GM18870 (cell line): ENCODE measurements around the gene SCYL1.
A peak's percentile ranks its signal among the peaks of the same experiment; 100 is the strongest.

Experiments used
- ATAC-seq: cut with Tn5 transposase; IDR thresholded peaks from one replicate; pipeline ENCODE4 v1.9.1; 2021; ENCODE audit warnings: moderate library complexity; ENCODE audit not compliant: unreplicated experiment

The SCYL1 gene

DNA sequence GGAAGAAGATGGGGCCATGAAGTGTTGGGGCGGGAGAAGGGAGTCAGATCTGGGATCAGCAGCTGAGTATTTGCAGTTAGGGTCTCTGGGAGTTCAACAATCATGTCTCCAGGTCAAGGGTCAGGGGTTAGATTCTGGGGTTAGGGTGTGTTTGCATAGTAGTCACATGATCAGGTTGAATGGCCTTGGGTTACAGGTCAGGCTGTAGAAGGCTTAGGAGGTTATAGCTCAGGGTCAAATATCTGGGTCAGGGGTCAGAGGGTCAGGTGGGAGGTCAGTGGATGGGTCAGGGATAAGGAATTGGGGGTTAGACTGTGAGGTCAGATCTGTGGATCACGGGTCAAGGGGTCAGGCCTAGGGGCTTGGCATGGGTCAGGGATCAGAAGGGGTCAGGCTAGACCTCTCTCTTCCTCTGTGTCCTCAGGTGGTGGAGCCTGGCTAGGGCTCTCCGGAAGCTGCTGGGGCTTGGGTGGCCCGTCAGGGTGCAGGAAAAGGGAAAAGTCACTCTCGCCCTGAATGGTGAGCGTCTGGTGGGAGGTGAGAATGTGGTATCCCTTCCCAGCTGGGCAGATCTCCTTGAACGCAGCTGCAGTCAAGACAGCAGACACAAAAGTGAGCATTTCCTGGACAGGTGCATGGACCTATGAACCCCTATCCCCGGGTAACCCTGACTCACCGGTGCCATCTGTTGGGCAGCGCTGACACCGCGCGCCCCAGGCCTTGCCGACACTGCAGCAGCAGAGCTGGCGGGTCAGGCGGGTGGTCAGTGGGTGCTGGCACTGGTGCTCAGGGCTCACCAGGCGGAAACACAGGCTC, 26.9 kb downstream of the SCYL1 start:
- peak; percentile 55 for ATAC-seq

DNA sequence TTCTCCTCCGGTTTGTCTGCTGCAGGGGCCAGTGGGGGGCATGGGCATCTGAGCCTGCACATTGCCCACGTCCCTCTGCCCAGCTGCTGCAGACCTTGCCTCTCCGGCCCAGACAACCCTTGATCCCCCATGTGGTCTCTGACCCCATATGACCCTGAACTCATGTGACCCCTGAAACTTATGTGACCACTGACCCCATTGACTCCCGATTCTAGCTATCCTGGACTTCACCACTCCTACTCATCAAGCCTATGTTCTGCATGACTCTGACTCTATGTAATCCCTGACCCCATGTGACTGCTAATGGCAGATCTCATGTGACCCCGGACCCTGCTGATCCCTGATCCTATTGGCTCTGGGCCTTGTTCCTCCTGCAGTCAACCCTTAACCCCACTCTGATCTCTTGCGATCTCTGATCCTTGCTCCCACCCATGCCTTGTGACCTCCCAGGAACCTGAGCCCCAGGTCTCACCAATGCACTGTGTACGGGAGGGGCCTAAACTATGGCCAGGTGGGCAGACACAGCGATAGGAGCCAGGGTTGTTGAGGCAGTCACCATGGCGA, 27.6 kb downstream of the SCYL1 start:
- no peak for ATAC-seq

DNA sequence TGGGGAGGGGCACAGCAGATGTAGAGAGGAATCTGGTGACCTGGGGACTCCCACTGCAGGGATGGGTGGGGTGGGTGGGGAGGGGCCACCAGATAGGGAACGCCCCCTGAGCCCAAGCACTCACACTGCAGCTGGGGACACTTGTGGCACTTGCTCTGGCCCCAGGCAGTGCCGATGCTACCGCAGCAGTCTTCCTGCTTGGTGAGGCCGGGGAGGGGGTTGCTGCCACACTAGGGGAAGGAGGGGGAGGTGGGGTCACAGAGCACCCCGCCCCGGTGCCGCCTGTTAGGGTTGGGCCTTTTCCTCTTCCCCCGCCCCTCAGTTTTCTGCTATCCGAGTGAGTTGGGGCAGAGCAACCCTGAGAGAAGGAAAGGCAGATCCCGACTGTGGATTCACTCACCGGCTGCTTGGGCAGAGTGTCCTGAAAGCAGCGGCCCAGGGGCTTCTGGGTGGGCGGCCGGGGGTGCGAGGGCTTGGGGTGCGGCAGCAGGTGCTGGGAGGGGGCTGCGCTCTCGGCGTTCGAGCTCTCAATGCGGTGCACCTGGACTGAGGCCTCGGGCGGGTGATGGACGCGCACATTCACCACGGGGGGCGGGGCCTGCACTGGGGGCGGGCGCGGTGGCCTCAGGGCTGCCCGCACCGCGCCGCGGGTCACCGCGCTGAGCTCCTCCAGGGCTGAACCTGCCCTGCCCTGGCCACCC, 28.6 kb downstream of the SCYL1 start:
- ATAC-seq = no peak

DNA sequence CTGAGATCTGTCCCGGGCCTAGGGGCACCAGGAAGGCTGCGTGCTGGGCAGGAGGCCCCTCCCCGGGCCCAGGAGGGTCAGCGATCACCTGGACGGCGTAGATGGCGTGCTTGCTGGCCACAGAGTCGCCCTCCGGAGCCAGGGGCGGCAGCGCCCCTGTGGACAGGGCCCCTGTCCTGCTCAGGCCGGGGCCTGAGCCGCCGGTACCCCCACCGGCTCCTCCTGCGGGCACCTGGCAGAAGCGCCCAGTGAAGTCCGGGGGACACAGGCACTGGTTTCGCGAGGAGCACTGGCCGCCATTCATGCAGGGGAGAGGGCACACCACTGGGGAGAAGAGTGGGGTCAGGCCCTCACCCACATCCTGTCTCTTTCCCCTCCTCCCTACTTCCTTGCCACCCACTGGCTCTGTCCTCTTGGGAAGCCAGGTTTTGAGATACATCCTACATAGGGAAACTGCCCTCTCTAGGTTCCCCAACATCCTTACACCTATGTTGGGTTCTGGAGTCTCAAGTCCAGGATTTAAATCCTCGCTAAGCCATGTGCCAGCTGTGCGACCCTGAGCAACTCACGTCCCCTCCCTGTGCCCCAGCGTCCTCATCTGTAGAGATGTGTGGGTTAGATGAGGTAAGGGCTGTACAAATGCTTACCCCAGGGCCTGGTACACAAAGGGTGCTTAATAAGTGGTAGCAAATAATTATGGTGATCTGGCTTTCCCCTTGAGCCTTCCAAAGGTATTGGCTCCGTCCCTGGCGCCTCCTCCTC, 29.4 kb downstream of the SCYL1 start:
- ATAC-seq = no peak

GRCh38 chr11:65554842-65555430, 30.1 kb downstream of the SCYL1 start:
- ATAC-seq = no peak

DNA sequence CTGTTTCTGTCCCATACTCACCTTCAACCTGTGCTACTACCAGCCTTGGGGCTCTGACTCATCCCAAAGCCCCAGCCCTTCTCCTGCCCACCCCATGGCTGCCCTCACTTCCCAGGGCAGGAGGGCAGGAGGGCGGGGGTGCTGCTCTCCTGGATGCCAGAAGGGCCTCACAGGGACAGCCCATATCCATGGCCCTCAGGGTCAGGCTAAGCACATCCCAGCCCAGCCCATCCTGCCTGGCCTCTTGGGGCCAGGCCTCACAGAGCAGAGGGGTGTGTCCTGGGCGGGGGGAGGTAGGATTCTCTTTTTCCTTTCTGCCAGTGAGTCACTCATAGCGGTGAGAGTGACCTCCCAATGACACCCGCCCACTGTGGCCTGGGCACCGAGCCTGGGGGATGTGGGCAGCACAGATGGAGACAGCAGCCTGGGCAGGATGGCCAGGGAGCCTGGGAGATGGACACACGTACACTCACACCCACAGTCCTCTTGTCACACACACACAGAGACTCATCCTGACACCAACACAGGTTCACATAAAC, 30.9 kb downstream of the SCYL1 start:
- ATAC-seq = no peak

GRCh38 chr11:65556470-65557279, 31.8 kb downstream of the SCYL1 start:
- ATAC-seq = no peak

DNA sequence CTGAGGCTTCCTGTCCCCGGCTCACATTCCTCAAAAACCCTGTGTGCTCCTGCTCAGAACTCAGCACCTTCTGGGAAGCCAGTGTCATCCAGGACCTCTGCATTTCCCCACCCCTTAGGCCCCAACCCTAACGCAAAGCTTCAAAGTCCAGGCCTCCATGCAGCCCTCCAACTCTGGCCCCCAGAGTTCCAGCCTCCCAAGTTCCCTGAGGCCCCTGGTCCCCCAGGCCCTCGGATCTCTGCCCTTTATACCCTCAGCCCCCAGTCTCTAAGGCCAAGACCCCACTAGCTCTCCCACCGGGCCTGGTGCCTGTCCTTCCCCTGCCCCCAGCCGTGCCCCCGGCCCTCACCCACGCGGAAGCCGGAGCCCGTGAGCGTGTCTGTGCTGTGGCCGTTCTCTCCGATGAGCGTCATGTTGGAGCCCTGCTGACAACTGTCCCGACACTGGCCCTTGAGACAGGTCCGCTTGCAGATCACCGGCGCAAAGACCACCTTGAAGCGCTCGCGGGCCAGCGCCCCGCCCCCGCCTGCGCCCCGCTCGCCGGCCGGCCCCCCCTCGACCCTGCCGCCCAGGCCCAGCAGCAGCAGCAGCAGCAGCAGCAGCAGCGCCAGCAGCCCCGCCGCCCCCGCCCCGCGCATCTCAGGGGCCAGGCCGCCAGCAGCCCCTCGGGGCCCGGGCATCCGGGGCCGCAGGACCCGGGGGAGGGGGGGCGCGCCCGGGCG, 32.6 kb downstream of the SCYL1 start:
- no peak for ATAC-seq

DNA sequence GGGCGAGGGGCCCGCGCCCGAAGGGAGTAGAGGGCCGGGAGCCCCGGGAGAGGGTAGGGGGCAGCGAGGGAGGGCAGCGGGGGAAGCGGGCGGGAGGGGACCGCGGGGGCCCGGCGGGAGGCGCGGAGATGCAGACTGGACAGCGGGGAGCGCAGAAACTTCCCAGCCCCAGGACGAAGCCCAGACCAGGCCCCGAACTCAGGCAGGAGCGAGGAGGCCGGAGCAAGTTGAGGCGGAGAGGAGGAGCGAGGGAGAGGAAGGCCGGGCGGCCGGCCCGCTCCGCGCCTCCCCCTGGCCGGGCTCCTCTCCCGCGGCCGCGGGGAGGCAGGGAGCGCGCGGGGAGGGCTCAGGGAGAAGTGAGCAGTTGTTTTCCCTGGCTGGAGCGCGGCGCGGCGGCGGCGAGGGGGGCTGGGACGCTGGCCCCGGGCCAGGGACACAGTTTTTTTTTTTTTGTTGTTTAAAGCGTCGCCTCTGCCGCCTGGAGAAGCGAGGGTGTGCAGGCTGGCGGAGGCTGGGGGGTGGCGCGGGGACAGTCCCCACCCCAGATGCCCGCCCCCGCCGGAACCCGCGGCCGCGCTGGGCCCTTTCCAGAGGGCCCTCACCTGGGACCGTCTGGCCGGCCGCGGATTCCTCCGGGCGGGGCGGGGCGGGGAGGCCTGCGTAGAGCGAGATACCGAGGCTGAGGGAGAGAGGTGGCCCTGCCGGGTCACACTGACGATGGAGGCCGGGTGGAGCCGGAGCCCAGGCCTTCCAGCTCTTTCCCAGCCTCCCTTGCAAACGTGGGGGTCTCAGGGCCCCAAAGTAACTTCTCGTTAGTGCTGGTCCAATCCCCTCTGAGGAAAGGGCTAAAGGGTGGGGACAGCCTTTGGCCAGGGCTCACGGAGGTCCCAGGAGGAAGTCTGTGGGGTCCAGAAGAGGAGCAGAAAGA, 33.4 kb downstream of the SCYL1 start, which contains the start of gene LTBP3:
LTBP3 (minus strand) TSS at position 358 of the 928 bp plus-strand sequence. CDS start 400 bp downstream, outside the sequence.
- no peak for ATAC-seq

DNA sequence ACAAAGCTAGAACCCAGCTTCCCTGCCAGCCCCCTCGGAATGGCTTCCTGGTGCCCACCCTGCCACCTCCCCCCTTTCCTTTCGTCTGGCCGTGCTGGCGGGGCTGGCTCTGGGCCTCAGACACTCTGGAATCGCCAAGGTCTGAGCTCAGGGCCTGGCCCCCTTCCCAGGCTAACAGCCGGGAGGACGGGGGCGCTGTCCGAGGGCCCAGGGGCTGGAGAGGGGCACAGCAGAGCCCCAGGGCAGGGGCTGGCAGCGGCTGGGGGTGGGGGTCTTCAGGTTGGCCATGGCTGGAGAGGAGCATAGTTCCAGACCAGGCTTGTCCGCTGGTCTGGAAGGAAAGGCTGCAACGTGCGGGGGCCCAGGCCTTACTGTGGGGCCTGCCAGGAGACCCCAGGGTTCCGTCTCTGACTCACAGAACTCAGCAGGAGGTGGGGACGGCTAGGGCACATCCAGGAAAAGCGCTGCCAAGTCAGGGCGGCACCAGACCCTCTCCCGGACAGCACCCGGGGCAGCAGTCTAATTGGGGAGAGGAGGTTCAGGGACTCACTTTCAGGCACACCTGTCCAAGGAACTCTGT, 34.1 kb downstream of the SCYL1 start:
- no peak for ATAC-seq

GRCh38 chr11:65559535-65559934, 34.7 kb downstream of the SCYL1 start:
- ATAC-seq = no peak

DNA sequence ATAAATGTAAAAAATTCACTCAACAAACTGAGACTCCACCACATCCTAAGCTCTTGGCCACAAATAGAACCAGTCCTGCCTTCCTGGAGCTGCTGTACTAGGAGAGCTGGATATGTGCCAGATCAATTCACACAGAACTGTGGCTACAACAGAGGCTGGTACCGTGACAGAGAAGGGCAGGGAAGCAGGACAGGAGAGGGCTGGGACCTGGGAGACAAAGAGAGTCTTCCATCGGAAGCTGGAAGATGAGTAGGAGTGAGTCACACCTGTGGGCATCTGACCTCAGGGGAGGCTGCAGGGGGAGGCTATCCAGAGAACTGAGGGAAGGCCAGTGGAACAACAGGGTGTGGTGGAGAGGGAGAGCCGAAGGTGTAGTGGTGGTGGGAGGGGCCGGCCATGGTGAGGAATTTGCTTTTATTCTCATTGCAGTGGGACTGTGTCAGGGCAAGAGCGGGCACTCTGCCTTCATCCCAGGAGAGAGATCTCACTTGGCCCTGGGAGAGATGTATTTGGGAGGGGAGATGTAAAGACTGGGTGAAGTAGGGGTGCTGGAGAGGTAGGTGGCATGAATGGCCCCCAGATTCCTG, 35.2 kb downstream of the SCYL1 start:
- no peak for ATAC-seq

DNA sequence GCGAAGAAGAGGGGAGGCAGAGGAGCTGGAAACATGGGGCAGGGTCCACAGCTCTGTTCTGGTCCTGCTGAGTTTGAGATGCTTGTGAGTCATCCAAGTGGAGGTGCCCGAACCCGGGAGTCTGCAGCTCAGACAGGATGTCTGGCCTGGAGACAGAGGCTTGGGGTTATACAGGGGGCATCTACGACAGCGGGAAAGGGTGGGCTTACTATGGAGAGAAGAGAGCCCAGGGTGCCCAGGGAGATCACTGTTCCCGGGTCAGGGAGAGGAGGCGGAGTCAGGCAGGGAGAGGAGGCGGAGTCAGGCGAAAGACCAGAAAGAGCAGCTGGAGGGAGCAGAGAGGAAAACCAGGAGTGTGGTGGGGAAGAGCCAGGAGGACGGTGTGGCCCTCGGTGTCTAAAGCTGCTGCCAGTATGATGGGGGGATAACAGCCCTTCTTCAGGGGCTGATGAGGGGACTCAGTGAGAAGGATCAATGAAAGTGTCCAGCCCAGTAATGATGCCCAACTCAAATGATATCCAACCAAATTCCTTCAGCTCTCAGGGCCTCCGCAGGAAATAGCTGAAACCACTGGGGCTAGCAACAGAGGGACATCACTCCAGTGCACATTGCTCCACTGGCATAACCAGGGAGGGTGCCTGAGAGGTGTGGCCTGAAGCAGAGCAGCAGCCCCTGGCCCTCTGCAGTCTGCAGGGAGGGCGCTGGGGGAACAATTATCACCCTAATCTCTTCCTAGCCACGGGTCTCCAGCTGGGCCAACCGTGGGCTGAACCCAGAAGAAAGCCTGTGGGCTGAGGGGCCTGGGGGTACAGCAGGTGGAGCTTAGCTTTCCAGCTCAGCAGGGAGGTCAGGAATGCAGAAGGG, 35.9 kb downstream of the SCYL1 start:
- ATAC-seq = no peak

DNA sequence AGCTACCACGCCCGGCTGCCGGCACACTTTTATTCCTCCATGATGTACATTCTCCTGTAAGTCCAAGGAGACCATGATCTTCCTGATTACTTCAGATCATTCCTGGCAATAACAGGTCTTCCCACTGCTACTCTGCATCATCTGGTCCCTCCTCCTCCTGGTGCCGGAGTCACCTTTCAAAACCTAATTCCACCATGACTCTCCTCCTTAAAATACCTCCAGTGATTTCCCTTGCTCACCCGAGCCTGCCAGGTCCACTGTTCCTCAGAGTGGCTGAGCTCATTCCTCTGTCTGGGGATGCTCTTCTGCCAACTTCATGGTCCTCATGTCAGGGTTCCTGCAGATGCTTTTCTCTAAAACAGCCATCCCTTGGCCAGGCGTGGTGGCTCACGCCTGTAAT, 37.1 kb downstream of the SCYL1 start:
- no peak for ATAC-seq

DNA sequence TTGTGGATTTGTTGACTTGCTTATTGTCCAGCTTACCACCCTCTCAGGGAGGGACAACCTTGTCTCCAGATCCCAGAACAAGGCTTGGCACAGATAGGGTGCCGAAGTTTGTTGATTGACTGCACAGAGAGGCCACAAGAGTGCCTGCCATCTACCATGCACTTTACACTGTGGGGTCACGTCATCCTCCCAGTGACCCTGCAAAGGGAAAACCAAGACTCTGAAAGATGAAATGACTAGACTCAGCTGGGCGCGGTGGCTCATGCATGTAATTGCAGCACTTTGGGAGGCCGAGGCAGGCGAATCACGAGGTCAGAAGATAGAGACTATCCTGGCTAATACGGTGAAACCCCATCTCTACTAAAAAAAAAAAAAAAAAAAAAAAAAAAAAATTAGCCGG, 37.9 kb downstream of the SCYL1 start:
- ATAC-seq = no peak

- no peak for ATAC-seq
These were observed 38.7 kb downstream of the SCYL1 start for GRCh38 chr11:65563601-65564000.
